DMS 273 (cell line): ENCODE data around the gene DNAJC5.
"Not testable (repeated sequence)": the region's sequence is repeated elsewhere in the genome, so short reads cannot be mapped to it uniquely, and the experiment has no call there.

Experiments
- DNase-seq: peaks from one replicate; lab custom pipeline; 2025; ENCODE audit not compliant: unreplicated experiment; lab: John Stamatoyannopoulos, UW

The DNAJC5 gene

DNA sequence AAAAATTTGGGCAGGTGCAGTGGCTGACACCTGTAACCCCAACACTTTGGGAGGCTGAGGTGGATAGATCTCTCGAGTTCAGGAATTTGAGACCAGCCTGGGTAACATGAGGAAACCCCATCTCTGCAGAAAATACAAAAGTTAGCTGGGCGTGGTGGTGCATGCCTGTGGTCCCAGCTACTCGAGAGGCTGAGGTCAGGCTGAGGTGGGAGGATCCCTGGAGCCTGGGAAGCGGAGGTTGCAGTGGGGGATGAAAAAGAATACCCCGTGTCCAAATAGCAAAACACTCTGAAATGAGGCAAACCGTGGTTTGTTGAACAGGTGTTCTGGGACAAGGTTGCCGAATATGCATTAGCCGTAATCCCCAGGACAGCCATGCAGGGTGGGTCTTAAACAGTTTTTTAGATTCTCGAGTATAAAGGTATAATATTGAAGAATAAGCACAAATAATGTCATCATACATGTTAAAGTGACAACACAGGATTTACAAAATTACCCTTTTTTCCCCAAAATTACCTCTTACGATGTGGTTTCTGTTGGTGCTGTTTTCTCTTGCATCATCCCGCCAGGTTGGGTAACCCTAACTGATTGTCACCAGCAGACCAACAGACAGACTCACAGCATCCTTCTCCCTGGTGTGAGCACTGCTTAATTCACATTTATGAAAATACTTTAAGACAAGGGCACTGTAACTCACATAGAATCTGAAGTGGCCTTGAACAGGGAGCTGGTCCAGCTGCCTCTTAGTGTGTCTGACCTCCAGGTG, 9.1 kb downstream of the DNAJC5 start:
- DNase-seq: no peak

DNA sequence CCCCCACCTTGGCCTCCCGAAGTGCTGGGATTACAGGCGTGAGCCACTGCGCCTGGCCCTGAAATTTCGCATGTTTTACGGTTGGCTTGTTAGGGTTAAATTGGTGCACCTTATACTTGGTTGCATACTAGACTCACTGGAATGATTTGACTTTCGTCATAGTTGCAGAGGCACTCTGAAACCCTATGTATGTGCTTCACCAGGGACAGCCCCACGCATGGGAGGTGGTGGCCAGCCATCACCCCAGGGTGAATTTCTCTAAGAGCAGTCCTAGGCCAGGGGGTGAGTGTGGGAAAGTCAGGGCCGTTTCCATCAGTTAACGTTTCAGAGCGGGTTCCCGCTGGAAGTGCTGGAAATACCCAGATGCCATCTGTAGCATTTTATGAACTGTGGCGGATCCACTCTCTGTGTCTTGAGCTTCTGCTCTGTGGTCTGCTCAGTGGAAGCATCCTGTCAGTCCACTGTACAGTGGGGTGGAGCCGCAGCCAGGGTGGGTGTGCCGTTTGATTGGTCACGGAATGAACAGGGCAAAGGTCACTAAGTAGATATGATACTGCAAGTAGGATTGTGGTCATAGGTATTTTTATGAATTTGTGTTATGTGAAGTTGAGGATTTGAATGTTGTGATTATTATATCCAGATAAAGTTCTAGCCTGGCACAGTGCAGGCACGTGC, 13.2 kb downstream of the DNAJC5 start:
- peak; percentile 34 for DNase-seq

DNA sequence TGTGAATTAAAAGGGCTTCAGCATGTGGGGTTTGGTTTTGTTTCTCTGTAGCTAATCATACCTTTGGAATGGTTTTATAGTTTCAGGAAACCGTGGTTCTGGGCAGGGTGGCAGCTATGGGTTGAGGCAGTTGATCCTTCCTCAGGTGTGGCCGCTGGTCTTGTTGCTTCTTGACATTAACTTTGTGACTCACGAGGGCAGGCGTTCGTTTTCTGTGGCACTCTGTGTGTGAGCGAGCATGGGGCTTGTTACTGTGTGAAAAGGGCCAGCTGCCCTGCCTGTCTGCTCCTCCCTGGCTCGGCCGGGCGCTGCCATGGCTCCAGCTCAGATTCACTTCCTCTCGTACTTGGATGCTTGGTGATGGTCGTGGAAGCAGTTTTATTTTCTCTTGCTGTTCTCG, 16.2 kb downstream of the DNAJC5 start:
- DNase-seq: no peak

DNA sequence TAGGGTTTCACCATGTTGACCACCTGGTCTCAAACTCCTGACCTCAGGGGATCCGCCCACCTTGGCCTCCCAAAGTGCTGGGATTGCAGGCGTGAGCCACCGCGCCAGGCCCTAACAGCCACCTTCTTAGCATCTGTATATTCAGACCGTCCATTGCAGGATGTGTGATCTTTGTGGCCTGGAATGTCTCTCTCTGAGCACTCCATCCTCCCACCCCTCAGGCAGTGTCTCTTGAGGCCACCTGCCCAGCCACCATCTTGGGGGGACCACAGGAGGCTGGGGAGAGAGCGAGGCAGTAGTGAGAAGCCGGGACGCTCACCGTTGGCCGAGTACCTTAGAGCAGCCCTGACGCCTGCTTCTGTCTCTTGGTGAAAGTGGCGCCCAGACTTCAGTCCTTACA, 18.8 kb downstream of the DNAJC5 start:
- no peak for DNase-seq

DNA sequence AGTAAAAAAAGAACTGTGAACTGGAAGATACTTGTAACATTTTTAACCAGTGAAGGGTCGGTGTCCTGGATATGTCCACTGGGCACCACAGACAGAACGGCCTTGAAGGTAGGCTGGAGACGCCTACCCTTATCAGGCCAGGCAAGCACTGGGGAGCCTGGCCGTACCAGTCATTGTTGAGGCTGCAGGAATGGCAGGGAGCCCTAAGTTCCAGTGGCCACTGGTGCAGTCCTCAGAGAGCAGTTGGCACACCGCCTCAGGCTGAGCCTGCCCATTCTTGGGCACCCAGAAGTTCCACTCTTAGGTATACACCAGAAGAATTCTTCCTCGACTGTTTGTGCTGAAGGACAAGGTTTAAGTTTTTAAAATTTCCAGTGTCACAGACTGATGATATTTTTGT, 20.5 kb downstream of the DNAJC5 start:
- no peak for DNase-seq

DNA sequence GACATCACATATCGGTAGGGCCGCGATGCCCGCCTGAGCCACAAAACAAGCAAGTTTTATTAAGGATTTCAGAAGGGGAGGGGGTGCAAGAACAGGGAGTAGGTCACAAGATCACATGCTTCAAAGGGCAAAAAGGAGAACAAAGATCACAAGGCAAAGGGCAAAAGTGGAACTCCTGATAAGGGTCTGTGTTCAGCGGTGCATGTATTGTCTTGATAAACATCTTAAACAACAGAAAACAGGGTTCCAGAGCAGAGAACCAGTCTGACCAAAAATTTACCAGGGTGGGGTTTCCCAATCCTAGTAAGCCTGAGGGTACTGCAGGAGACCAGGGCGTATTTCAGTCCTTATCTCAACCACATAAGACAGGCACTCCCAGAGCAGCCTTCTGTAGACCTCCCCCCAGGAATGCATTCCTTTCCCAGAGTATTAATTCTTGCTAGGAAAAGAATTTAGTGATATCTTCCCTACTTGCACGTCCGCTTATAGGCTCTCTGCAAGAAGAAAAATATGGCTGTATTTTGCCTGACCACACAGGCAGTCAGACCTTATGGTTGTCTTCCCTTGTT, 21.5 kb downstream of the DNAJC5 start:
- peak; percentile 23 for DNase-seq

DNA sequence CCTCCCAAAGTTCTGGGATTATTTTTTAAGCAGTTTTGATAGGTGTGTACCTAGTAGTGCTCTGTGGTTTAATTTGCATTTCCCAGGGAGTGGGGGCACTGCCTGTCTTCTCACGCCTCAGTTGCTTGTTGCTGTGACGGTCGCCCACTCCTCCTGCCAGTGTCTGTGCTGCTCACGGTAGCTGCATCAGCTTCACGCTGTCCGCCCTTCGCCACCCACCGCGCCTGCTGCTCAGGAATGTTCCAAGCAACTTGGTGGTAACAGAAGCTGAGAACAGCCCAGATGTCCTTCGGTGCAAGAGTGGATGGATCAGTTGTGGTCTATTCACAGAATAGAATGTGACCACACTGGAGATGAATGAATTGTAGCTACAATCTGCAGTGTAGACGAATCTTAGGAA, 22.9 kb downstream of the DNAJC5 start:
- no peak for DNase-seq

DNA sequence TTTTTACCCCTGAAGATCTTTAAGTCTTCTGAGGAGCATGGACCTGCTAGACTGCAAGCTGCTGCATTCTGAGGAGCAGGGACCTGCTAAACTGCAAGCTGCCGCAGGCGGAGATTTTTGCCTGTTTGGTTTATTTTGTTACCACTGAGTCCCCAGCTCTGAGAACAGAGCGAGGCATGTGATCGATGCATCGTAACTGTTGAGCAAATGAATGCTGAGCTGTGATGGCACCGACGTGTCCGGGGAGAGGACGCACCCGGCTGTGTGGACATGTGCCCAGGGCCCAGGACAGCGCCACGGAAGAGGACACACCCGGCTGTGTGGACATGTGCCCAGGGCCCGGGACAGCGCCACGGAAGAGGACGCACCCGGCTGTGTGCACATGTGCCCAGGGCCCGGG, 24.2 kb downstream of the DNAJC5 start:
- no peak for DNase-seq

DNA sequence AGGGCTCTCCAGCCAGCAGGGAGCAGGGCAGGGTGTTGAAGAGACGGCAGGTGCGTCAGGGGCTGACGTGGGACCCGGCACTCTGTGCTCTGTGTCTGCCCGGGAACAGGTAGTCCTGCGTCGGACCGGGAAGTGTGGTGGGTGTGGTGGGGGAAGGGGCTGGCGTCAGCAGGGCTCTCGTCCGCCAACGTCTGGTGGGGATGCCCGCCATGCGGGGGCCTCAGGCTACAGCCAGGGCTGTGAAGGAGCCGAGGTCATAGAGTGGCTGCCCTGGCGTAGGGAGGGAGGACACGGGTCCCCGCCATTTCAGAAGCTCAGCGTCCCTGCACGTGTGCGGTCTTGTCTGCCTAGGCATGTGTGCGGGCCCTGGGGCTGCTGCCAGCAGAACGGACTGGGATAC, 25.3 kb downstream of the DNAJC5 start:
- DNase-seq: no peak

DNA sequence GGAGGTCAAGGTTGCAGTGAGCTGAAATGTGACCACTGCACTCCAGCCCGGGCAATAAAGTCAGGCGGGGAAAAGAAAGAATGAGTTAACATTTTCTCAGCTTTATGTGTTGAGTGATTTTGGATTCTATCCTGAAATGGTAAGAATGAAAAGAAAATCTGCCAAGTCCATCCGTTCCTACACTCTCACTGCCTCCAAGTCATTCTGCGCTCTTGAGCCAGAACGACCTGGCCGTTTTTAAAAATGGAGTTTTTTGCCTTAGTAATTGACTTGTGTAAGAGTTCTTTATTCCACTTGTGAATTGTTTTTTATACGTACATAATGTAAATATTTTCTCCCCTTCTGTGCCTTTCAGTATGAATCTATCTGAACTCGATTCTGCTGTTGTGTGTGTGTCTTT, 28.7 kb downstream of the DNAJC5 start:
- DNase-seq: no peak

DNA sequence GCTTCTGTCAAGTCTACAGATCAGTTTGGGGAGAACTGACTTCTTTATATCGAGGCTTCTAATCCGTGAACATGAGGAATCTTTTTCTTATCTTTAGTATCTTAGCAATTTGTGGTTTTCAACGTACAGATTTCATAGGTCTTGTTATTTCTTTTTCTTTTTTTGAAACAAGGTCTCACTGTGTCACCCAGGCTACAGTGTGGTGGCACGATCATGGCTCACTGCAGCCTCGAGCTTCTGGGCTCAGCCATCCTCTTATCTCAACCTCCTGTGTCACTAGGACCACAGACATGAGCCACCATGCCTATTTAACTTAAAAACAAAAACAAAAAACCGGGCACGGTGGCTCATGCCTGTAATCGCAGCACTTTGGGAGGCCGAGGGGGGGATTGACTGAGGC, 29.3 kb downstream of the DNAJC5 start:
- DNase-seq: no peak

DNA sequence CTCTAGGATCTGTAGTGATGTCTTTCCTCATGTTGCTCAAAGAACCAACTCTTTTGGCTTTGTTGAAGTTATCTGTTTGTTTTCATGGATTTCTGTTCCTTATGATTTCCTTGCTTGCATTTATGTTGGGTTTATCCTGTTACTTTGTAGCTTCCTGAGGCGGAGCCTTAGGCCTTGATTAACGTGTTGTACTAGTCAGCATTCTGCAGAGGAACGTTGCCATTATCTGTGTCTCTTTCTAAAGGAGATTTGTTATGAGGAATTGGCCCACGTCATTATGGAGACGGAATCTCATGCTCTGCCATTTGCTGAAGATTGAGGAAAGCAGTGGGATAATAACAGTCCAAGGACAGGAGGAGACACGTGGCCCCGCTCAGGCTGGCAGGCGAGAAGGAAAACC, 31.4 kb downstream of the DNAJC5 start:
- no peak for DNase-seq

DNA sequence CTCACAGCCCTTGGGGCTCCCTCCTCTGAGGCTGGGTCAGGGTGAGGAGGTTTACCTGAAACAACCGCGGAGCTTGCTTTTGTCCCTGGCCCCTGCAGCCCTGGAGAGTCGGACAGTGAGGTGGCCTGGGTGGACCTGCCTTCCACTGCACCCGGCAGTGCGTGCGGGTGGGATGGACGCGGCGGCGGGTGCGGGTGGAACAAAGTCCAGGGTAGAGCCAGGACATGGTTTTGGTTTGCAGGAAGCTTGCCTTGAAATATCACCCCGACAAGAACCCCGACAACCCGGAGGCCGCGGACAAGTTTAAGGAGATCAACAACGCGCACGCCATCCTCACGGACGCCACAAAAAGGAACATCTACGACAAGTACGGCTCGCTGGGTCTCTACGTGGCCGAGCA, 34.1 kb downstream of the DNAJC5 start:
- no peak for DNase-seq

DNA sequence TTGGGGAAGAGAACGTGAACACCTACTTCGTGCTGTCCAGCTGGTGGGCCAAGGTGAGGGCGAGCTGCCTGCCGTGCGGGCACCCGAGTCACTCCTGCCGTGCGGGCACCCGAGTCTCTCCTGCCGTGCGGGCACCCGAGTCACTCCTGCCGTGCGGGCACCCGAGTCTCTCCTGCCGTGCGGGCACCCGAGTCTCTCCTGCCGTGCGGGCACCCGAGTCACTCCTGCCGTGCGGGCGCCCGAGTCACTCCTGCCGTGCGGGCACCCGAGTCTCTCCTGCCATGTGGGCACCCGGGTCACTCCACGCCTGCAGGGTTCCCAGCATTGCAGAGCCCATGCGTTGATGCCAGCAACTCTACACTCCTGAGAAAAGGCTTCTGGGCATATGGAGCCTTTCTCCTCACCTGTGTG, 34.6 kb downstream of the DNAJC5 start:
- not testable (repeated sequence) for DNase-seq

DNA sequence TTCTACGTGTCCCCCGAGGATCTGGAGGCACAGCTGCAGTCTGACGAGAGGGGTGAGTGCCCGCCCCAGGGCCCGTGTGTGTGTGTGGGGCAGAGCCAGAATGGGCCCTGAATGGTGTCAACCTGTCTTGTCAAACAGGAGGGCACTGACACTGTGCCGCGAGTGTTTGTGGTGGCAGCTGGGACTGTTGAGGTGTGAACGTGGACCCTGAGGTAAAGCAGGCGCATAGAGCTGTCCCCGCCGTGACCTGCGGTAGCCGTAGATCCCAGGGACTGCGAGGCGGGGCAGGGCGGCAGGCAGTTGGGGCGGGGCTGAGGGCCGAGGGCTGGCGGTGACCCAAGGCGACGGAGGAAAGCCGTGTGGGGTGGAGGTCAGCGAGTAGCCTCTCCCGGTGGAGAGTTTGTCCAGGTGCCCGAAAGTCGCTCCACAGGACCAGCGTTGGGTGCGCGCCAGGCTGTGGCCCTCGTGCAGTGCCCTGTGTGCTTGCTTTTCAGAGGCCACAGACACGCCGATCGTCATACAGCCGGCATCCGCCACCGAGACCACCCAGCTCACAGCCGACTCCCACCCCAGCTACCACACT, 36.1 kb downstream of the DNAJC5 start:
- no peak for DNase-seq

DNA sequence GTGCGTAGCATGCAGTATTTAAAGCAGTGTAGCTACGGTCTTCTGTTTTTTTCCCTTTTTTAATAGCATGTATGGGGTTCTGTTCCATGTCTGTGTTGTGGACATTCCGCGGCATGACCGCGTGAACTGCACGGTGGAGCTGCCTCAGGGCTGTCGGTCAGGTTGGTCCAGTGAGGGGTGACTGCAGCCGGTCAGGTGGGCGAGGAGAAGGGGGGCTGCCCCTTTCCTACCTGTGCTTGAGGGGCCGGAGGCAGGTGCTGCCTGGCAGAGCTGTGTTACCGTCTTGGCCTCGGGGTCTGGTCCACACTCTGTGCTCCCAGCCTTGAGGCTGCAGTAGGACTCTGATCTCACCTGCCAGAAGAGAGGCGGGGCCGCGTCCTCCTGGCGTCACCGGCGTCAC, 36.8 kb downstream of the DNAJC5 start:
- DNase-seq: no peak

DNA sequence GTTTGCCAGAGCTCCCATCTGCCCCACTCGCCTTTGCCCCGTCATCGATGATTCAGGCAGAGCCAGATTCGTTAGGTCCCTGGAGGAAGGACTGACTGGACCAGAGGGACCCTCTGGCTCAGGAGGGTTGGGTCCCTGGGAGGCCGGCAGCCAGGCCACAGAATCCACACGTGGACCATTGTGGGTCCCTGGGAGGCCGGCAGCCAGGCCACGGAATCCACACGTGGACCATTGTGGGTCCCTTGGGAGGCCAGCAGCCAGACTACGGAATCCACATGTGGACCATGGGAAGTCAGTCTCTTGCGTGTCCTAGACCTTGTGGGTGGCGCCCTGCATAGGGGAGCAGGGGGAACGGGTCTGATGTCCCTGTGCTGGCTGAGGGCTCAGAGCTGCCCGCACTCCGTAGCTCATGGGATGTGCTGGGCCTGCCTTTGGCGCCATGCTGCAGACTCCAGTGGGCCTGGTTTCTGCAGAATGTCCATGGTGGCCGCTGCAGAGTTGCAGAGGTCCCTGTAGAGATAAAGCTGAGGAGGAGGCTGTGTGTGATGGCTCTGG, 37.8 kb downstream of the DNAJC5 start:
- DNase-seq: no peak

DNA sequence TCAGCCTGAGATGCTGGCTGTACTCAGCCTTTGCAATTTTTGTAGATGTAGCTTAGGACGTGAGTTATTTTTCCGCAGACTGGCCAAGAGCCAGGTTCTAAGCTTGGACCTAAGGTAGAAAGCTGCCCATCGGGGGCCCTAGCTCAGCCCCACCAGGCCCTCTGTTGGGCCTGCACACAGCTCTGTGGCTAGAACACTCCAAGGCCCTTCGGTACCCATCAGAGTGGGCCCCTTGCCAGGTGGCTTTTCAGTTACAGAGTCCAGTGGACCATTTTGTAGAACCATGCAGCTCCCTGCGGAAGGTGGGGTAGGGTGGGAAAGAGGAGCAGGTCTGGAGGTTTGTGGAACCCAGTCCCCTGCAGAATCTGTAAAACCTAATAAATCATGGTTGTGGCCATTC, 38.7 kb downstream of the DNAJC5 start:
- no peak for DNase-seq

DNA sequence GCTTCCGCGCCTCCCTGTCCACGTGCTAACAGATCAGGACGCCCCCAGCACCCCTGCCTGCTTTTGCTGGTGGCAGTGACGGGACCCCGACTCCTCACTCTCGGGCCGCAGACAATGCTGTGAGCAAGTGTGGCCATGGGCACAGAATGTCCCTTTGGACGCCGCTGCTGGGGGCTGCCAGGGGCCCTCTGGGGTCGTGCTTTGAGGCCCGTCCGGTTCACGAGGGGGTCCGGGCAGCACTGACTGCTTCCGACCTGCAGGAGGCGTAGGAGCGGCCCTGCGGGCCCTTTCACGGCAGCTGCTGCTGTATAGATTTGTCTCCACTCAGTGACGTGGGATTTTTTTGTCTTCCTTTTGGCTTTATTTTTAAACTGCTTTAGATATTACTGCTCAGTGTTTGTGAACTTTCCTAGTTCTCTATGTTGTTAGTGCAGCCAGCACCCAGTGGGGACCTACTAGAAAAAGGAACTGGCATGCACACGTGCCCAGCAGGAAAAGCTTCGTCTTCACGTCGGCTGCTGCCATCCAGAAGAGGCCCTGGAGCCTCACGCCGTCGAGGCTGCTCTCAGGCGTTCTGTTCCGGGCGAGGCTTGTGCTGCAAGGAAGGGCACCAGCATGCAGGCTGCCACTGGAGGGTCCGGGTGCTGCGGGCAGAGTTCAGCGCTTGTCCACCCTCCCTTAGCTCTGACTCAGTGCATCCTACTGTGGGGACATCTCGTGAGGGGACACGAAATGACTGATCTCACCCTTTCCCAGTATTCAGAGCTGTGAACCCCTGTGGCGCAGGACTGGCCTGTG, 39.5 kb downstream of the DNAJC5 start:
- peak; percentile 38 for DNase-seq

DNA sequence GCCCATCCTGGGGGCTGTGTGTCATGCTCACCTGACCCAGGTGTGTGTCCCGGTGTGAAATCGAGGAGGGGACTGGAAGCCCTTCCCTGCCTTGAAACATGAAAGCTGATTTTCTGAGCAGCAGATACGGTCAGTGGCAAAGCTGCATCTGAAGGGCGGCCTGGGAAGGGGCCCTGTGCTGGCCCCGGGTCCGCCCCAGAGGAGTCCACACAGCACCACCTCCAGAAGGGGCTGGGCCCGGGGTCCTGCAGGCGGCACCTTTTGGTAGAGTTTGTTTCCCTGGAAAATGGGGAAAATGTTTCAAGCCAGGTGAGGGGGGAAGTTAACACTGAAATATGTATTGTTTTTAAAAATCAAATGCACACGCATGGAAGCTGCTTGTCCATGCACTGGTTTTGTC, 40.5 kb downstream of the DNAJC5 start:
- DNase-seq: no peak

DNA sequence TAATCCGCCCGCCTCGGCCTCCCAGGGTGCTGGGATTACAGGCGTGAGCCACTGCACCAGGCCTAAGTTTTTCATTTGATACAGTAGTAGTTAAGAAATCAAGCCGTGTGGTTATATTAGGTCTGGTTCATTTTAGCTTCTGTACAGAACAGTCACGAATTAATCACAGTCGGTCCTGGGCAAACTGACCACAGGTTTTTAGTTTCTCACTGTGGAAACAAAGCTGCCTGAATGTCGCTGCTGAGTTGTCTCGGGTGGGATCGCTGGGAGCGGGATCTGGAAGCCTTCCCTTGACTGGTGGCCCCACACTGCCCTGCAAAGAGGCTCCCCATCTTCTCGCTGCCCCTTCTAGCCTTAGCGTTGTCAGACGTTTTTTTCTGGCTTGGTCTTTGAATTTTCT, 42.7 kb downstream of the DNAJC5 start:
- DNase-seq: no peak
